A673 (cell line): ENCODE results near the gene VWC2. TPM values are rescaled to one million over a fixed set of nuclear protein-coding genes. Genes with fewer than 3 reads are reported as not detected.

ENCODE experiments used
- BruUV-seq: library from RNA; stranded (reverse); fragments of 400-500 nt; replicated peaks from 2 replicates; lab custom pipeline; 2021; lab: Mats Ljungman, UMichigan
- CTCF ChIA-PET: fragments of 300-600 bp; sonication (Branson Sonifier 250); formaldehyde crosslinking; loops from one replicate; lab custom pipeline; 2022; ENCODE audit warnings: antibody characterized with exemption; lab: Charles Lee
- POLR2A ChIA-PET: fragments of 300-600 bp; sonication (Branson Sonifier 250); formaldehyde crosslinking; loops from one replicate; lab custom pipeline; 2022; ENCODE audit warnings: antibody characterized with exemption; ENCODE audit not compliant: low non-redundant PET; lab: Charles Lee
- DNase-seq: peaks from one replicate; pipeline ENCODE4 v3.0.0-alpha.2; 2015; ENCODE audit warnings: low spot score
- H3K27ac ChIP-seq: fragments of 200-600 bp; sonication (generic); 2 replicates; pipeline ENCODE4 v1.5.1; 2016; ENCODE audit warnings: mixed run types, low read depth, mild to moderate bottlenecking, mixed read lengths, antibody characterized with exemption, low read length; ENCODE audit not compliant: poor library complexity, severe bottlenecking
- H3K27me3 ChIP-seq: fragments of 200-600 bp; sonication (generic); replicated peaks from 2 replicates; pipeline ENCODE4 v1.6.1; 2017; ENCODE audit warnings: mixed run types, low read depth, mild to moderate bottlenecking, mixed read lengths, antibody characterized with exemption, low read length; ENCODE audit not compliant: insufficient read depth, poor library complexity
- H3K36me3 ChIP-seq: fragments of 200-600 bp; sonication (generic); 2 replicates; pipeline ENCODE4 v1.6.1; 2016; ENCODE audit warnings: mixed run types, mild to moderate bottlenecking, mixed read lengths, antibody characterized with exemption, low read length; ENCODE audit not compliant: insufficient read depth, poor library complexity, severe bottlenecking
- H3K4me1 ChIP-seq: fragments of 200-600 bp; sonication (generic); 2 replicates; pipeline ENCODE4 v1.6.1; 2017; ENCODE audit warnings: mixed run types, mild to moderate bottlenecking, mixed read lengths, antibody characterized with exemption, low read length; ENCODE audit not compliant: insufficient read depth, poor library complexity, severe bottlenecking
- H3K4me3 ChIP-seq: fragments of 200-600 bp; sonication (generic); 2 replicates; pipeline ENCODE4 v1.5.1; 2016; ENCODE audit warnings: low read depth, mixed run types, mild to moderate bottlenecking, mixed read lengths, low read length; ENCODE audit not compliant: poor library complexity, severe bottlenecking
- H3K9me3 ChIP-seq: fragments of 200-600 bp; sonication (generic); 2 replicates; pipeline ENCODE4 v1.6.1; 2016; ENCODE audit warnings: mixed run types, low read depth, mild to moderate bottlenecking, mixed read lengths, antibody characterized with exemption, low read length; ENCODE audit not compliant: poor library complexity, severe bottlenecking
- EZH2 ChIP-seq: fragments of 200-600 bp; sonication (generic); IDR thresholded peaks from 2 replicates; pipeline ENCODE4 v1.6.1; 2017; ENCODE audit warnings: borderline replicate concordance, low read depth, mild to moderate bottlenecking, mixed read lengths, antibody characterized with exemption, low read length; ENCODE audit not compliant: poor library complexity, severe bottlenecking
- intact Hi-C: fragments of 100-400 bp; cut with micrococcal nuclease; formaldehyde crosslinking; loops from one replicate; pipeline ENCODE4 v1.10.0; 2022; ENCODE audit not compliant: unreplicated experiment
- total RNA-seq: library from RNA; stranded (reverse); gene quantifications from 2 replicates; pipeline ENCODE4 v1.2.3, GENCODE V29; 2021
- TF ChIP-seq, protein P1 (sequence below): fragments of 300-800, 200-600 bp; sonication (generic); conservative IDR thresholded peaks from 2 replicates; pipeline ENCODE4 v1.5.1; 2017; ENCODE audit warnings: low read depth, mild to moderate bottlenecking, antibody characterized with exemption, low read length, moderate library complexity, mixed read lengths

VWC2 gene
- total RNA-seq, 1 experiment from 2014 or later = not detected

DNA sequence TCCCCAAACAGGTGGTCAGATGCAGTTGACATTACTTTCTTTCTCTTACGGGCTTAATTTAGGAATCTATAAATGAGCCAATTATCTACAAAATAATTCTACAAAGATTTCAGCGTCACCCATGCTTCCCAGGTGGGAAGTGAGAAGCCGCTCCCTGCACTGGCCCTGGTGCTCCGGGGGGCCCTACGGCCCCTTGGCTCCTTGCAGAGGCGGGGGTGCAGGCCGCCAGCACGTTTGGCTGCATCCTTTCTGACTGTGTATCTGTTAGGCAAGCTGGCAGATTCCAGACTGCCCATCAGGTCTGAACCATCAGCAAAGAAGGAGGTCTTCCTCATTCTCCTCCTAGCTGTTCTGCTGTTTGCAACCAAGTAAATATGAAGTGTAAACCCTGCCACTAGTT, 16.3 kb downstream of the VWC2 start:
- Histone ChIP-seq H3K27ac (no peak overlapping the region), H3K4me3 (no peak overlapping the region), H3K27me3 (no peaks in the 10 kb centered on the region), H3K36me3 (no peaks in the 10 kb centered on the region), H3K9me3 (no peaks in the 10 kb centered on the region), H3K4me1 (no peaks in the 10 kb centered on the region)
- DNase-seq = no peak
- CTCF ChIA-PET = no interaction called here
- intact Hi-C loops = no loop called here
- TF ChIP-seq EZH2 = no peak
- TF ChIP-seq, protein P1, sequence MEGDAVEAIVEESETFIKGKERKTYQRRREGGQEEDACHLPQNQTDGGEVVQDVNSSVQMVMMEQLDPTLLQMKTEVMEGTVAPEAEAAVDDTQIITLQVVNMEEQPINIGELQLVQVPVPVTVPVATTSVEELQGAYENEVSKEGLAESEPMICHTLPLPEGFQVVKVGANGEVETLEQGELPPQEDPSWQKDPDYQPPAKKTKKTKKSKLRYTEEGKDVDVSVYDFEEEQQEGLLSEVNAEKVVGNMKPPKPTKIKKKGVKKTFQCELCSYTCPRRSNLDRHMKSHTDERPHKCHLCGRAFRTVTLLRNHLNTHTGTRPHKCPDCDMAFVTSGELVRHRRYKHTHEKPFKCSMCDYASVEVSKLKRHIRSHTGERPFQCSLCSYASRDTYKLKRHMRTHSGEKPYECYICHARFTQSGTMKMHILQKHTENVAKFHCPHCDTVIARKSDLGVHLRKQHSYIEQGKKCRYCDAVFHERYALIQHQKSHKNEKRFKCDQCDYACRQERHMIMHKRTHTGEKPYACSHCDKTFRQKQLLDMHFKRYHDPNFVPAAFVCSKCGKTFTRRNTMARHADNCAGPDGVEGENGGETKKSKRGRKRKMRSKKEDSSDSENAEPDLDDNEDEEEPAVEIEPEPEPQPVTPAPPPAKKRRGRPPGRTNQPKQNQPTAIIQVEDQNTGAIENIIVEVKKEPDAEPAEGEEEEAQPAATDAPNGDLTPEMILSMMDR = no peak
- POLR2A ChIA-PET = no interaction called here
- no TSS peak for BruUV-seq

- H3K4me1 ChIP-seq = no peaks in the 10 kb centered on the region
- no peak for DNase-seq
- POLR2A ChIA-PET = no interaction called here
- no peak overlapping the region for H3K4me3 ChIP-seq
- CTCF ChIA-PET = no interaction called here
- TF ChIP-seq, protein P1 = no peak
- TF ChIP-seq EZH2 = no peak
- BruUV-seq = no TSS peak
- intact Hi-C loops = no loop called here
- no peaks in the 10 kb centered on the region for H3K36me3 ChIP-seq
- no peak overlapping the region for H3K27ac ChIP-seq
- H3K9me3 ChIP-seq = no peaks in the 10 kb centered on the region
- no peaks in the 10 kb centered on the region for H3K27me3 ChIP-seq
Measured at GRCh38 chr7:49790209-49790608, 16.8 kb downstream of the VWC2 start.

DNA sequence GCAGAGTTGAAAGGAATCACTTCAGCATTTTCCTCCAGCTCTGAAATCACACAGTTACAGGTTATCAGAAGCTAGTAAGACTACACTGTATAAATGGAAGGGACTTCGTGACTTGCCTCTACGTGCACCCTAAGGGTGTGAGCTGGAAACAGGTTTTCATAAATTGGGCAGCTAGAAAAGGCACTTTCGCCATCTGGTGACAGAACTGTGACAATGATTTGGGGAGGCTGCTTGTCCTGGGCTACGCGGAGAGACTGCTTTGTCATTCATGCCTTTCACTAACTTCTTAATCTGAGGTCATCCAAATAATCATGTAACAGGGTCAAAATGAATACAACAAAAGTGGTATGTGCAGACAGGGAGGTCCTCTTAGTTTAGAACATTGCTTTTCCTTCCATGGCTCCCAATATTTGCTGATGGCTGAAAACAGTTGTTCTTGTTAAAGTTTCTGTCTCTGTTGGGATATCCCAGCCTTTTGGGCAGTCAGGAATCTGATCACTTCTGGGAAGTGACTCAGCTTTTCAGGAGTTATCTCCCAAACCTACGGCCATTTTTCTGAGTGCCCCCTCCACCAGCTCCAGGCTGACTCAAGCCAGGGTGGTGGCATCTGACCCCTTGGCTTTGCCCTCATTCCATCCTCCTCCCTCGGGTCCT, 17.8 kb downstream of the VWC2 start:
- H3K27me3 ChIP-seq = no peaks in the 10 kb centered on the region
- H3K4me3 ChIP-seq = no peak overlapping the region
- CTCF ChIA-PET = no interaction called here
- no peaks in the 10 kb centered on the region for H3K9me3 ChIP-seq
- TF ChIP-seq EZH2 = no peak
- TF ChIP-seq, protein P1 = peak; percentile 27; the same call in 1 of the 2 replicates
- intact Hi-C loops = no loop called here
- H3K4me1 ChIP-seq = no peaks in the 10 kb centered on the region
- DNase-seq = peak; percentile 12
- BruUV-seq = no TSS peak
- H3K27ac ChIP-seq = no peak overlapping the region
- POLR2A ChIA-PET = no interaction called here
- H3K36me3 ChIP-seq = no peaks in the 10 kb centered on the region
